ENCODE data around the gene EYA2. TPM values are rescaled to one million over a fixed set of nuclear protein-coding genes. Genes with fewer than 3 reads are reported as not detected.

Gene EYA2
- total and polyA plus RNA-seq, 2 of the 4 experiments (the other 2 are of a cell fraction), result 2.3 to 5.4 TPM

GRCh38 chr20:47021850-47022249 is 127.2 kb downstream of the EYA2 start:
- Histone ChIP-seq H3K9ac (ENCODE audit: low read depth, low read length) (no peak overlapping the region), H3K27me3 (ENCODE audit: control insufficient read depth, insufficient read depth, low read length) (no peaks in the 10 kb centered on the region), H2AK5ac (ENCODE audit: low read depth, low read length) (no peak overlapping the region), H2BK15ac (ENCODE audit: low read depth, low read length) (no peak overlapping the region), H3K9me3 (ENCODE audit: control insufficient read depth, insufficient read depth, low read length) (no peaks in the 10 kb centered on the region), H3K4me1 (ENCODE audit: control insufficient read depth, insufficient read depth, low read length) (peaks cover 16% of the 10 kb centered on the region; the same call in 1 of the 2 replicates), H2BK20ac (ENCODE audit: low read depth, low read length) (no peak overlapping the region; the same call in 1 of the 2 replicates), H4K8ac (ENCODE audit: low read depth in 2 of 2, low read length in 2 of 2) (no peak overlapping the region), H3K4me3 (ENCODE audit: insufficient read depth, low read depth, low read length) (no peak overlapping the region), H4K20me1 (ENCODE audit: insufficient read depth, low read length) (no peaks in the 10 kb centered on the region), H3K18ac (ENCODE audit: low read depth, low read length) (no peak overlapping the region), H3K27ac (ENCODE audit: insufficient read depth, low read length) (no peak overlapping the region), H3K79me1 (ENCODE audit: low read depth in 1 of 2, low read length in 2 of 2) (no peaks in the 10 kb centered on the region), H2BK5ac (ENCODE audit: low read depth, low read length, poor library complexity, severe bottlenecking) (no peak overlapping the region), H3K4ac (ENCODE audit: low read depth, low read length) (no peak overlapping the region), H3K36me3 (ENCODE audit: control insufficient read depth, insufficient read depth, low read length) (no peaks in the 10 kb centered on the region), H3K4me2 (ENCODE audit: low read depth, low read length) (no peak overlapping the region), H4K5ac (ENCODE audit: low read depth, low read length) (no peak overlapping the region), H4K91ac (ENCODE audit: insufficient read depth, low read depth, low read length) (no peak overlapping the region), H3K14ac (replicated peaks; ENCODE audit: low read depth, low read length) (no peak overlapping the region), H3K23ac (ENCODE audit: low read depth, low read length) (no peak overlapping the region), H3K9me1 (ENCODE audit: insufficient read depth, low read length) (peaks cover 6% of the 10 kb centered on the region), H2AK9ac (replicated peaks; ENCODE audit: low read depth, low read length, poor library complexity) (no peak overlapping the region), H2BK120ac (ENCODE audit: low read depth, low read length) (no peak overlapping the region), H2AFZ (replicated peaks; ENCODE audit: low read length, poor library complexity) (no peak overlapping the region), H3K56ac (ENCODE audit: extremely low read depth, insufficient read depth, low read length) (no peak overlapping the region)
- WGBS, 2 experiments (ENCODE audit: extremely low coverage in 2 of 2, insufficient read length in 1 of 2), result 81% methylated on average over 2 of the region's 4 CpGs; no CpG with 5 or more reads in 1 of the 2 experiments
- BruUV-seq (replicated peaks), result no TSS peak
- no peak for TF ChIP-seq MXI1 (IDR thresholded peaks at IDR 0.05; ENCODE audit: borderline replicate concordance, low read depth, low read length)
- TF ChIP-seq FOS (IDR thresholded peaks at IDR 0.05; ENCODE audit: low read depth, low read length), result no peak
- no peak for TF ChIP-seq CEBPB (IDR thresholded peaks at IDR 0.05; ENCODE audit: low read depth, low read length)
- no peak for TF ChIP-seq POLR2A (IDR thresholded peaks at IDR 0.05; ENCODE audit: low read depth, low read length)
- no peak for TF ChIP-seq BHLHE40 (IDR thresholded peaks at IDR 0.05; ENCODE audit: low read depth, low read length)
- no peak for TF ChIP-seq ELK1 (IDR thresholded peaks at IDR 0.05; ENCODE audit: borderline replicate concordance, low read depth, low read length)
- no peak for TF ChIP-seq USF2 (IDR thresholded peaks at IDR 0.05; ENCODE audit: low read depth, low read length)
- TF ChIP-seq CHD1 (IDR thresholded peaks at IDR 0.05; ENCODE audit: low read depth, low read length), result no peak
- TF ChIP-seq NFE2L2 (IDR thresholded peaks at IDR 0.05; ENCODE audit: low read depth, low read length), result no peak
- TF ChIP-seq SMC3 (IDR thresholded peaks at IDR 0.05; ENCODE audit: low read depth, low read length), result no peak
- TF ChIP-seq CTCF (conservative IDR thresholded peaks at IDR 0.05; ENCODE audit: low read depth, low read length), result no peak
- TF ChIP-seq MAFK (IDR thresholded peaks at IDR 0.05; ENCODE audit: low read depth, low read length), result no peak
- no peak for TF ChIP-seq MAZ (IDR thresholded peaks at IDR 0.05; ENCODE audit: borderline replicate concordance, low read depth, low read length)
- no peak for TF ChIP-seq RCOR1 (IDR thresholded peaks at IDR 0.05; ENCODE audit: insufficient replicate concordance, low read length)
- no peak for TF ChIP-seq RFX5 (IDR thresholded peaks at IDR 0.05; ENCODE audit: low read depth, low read length)
- TF ChIP-seq RAD21 (IDR thresholded peaks at IDR 0.05; ENCODE audit: low read length), result no peak
- POLR2A ChIA-PET (ENCODE audit: unreplicated experiment), result no interaction called here
- CTCF ChIA-PET, result no interaction called here
- in situ Hi-C loops (cut with MboI; ENCODE audit: low sequenced_read_pairs) (loop anchor here (25.0 kb wide), 1 partner anchor 260 kb away; no protein-coding TSS in a partner anchor), dilution Hi-C loops (cut with HindIII; ENCODE audit: low sequenced_read_pairs, unreplicated experiment) (no loop called here), intact Hi-C loops (cut with micrococcal nuclease) (loop anchor here (10.0 kb wide), 2 partner anchors 93 to 127 kb away; partner anchors contain the start of gene EYA2)
- DNase-seq, result no peak
- no peak for ATAC-seq (ENCODE audit: low read depth)

Measured in IMR-90 (cell line).